ENCODE measurements around the gene ZDHHC11. TPM values are rescaled to one million over a fixed set of nuclear protein-coding genes. Genes with fewer than 3 reads are reported as not detected.
"Not testable (repeated sequence)": the region's sequence is repeated elsewhere in the genome, so short reads cannot be mapped to it uniquely, and the experiment has no call there.

ZDHHC11 gene
- total and polyA plus RNA-seq, 3 donors from 2014 or later: 22.9 to 39.7 (median 37.2) TPM

GRCh38 chr5:766666-767431 is 83.9 kb downstream of the ZDHHC11 start:
- TF ChIP-seq CTCF (IDR thresholded peaks at IDR 0.05) (no peak), POLR2A (IDR thresholded peaks at IDR 0.05) (no peak)
- H3K4me3 ChIP-seq: no peak overlapping the region
- intact Hi-C loops (cut with DNase I; ENCODE audit: low total_unique reads): no loop called here
- H3K9me3 ChIP-seq: no peaks in the 10 kb centered on the region
- WGBS, 2 donors: 86 to 88% methylated on average over 28 to 32 of the region's 32 CpGs
- H3K27me3 ChIP-seq: no peaks in the 10 kb centered on the region
- no peak overlapping the region for H3K27ac ChIP-seq
- no peaks in the 10 kb centered on the region for H3K4me1 ChIP-seq
- no peak for DNase-seq
- H3K36me3 ChIP-seq (ENCODE audit: low read depth, missing control alignments): no peaks in the 10 kb centered on the region

DNA sequence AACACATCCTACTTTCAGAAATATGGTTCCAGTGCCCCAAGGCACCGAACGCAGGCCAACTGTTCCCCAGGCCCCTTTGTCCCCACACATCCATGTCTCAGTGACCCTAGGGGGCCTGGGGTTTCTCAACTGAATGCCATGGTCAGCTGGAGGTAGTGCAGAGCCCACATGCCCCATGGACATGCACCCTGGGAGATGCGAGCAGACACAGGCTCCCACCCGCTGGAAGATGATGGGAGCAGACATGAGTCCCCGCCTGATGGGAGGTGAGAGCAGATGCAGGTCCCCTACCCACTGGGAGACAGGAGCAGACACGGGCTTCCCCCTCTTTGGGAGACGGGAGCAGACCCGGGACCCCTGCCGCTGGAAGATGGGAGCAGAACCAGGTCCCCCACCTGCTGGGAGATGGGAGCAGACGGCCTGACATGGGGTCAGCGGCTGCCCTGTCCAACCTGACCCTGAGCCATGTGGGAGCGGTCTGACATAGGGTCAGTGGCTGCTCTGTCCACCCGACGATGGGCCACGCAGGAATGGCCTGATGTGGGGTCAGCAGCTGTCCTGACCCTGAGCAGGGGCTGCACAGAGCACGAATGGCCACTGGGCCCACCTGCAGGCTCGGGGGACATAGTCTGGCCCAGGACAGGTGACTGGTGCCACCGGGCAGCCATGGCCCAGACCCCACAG is 84.7 kb downstream of the ZDHHC11 start:
- TF ChIP-seq CTCF (IDR thresholded peaks at IDR 0.05) (no peak), POLR2A (IDR thresholded peaks at IDR 0.05) (no peak)
- no peak for DNase-seq
- H3K27ac ChIP-seq: no peak overlapping the region
- no peaks in the 10 kb centered on the region for H3K9me3 ChIP-seq
- no peaks in the 10 kb centered on the region for H3K4me1 ChIP-seq
- no peak overlapping the region for H3K4me3 ChIP-seq
- H3K36me3 ChIP-seq (ENCODE audit: low read depth, missing control alignments): no peaks in the 10 kb centered on the region
- 88 to 100% methylated on average over 6 to 18 of the region's 18 CpGs for WGBS, 2 donors
- intact Hi-C loops (cut with DNase I; ENCODE audit: low total_unique reads): no loop called here
- H3K27me3 ChIP-seq: no peaks in the 10 kb centered on the region

DNA sequence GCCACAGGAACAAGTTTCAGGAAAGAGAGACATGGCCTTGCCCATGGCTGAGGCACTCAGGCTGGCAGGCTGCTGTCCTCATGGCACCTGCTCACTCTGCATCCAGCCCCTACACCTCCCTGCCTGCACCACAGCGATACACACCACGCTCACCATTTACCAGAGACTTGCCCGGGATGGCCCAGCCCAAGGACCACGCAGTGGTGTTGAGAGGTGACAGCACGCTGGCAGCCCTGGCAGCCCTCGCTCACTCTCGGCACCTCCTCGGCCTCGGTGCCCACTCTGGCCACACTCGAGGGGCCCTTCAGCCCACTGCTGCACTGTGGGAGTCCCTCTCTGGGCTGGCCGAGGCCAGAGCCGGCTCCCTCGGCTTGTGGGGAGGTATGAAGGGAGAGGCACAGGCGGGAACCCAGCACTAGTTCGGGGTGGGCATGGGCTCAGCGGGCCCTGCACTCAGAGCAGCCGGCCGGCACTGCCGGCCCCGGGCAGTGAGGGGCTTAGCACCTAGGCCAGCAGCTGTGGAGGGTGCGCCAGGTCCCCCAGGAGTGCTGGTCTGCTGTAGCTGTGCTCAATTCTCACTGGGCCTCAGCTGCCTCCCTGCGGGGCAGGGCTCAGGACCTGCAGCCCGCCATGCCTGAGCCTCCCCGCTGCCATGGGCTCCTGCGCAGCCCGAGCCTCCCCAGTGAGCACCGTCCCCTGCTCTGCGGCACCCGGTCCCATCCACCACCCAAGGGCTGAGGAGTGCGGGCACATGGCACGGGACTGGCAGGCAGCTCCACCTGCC is 86.6 kb downstream of the ZDHHC11 start:
- intact Hi-C loops (cut with DNase I; ENCODE audit: low total_unique reads): no loop called here
- TF ChIP-seq POLR2A (IDR thresholded peaks at IDR 0.05): no peak
- no peak for TF ChIP-seq CTCF (IDR thresholded peaks at IDR 0.05)
- Histone ChIP-seq H3K4me3 (no peak overlapping the region), H3K36me3 (ENCODE audit: low read depth, missing control alignments) (no peaks in the 10 kb centered on the region), H3K4me1 (no peaks in the 10 kb centered on the region), H3K9me3 (no peaks in the 10 kb centered on the region), H3K27ac (no peak overlapping the region), H3K27me3 (no peaks in the 10 kb centered on the region)
- WGBS, 2 donors: 94 to 95% methylated on average over 16 to 31 of the region's 31 CpGs
- no peak for DNase-seq

DNA sequence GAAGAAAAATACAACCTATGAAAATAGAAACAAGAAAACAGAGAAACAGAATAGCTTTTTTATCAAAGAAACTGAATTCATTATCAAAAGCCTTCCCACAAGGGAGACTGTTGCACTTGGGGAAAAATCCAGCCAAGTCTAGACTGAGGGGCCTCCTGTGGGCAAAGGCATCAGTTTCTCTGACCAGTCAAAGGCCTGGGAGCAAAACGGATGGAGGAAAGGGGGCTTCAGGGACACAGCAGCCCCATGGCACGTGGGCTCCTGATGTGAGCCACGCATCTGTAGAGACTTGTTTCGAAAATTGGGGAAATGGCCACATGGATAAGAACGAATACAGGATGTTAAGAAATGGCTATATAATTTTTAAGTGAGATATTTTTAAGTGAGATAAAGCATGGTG is 87.4 kb downstream of the ZDHHC11 start:
- DNase-seq: no peak
- Histone ChIP-seq H3K36me3 (ENCODE audit: low read depth, missing control alignments) (no peaks in the 10 kb centered on the region), H3K27ac (no peak overlapping the region), H3K9me3 (no peaks in the 10 kb centered on the region), H3K4me1 (no peaks in the 10 kb centered on the region), H3K4me3 (no peak overlapping the region), H3K27me3 (no peaks in the 10 kb centered on the region)
- WGBS, 2 donors: 69 to 71% methylated on average over 5 of the region's 5 CpGs
- no peak for TF ChIP-seq POLR2A (IDR thresholded peaks at IDR 0.05)
- no peak for TF ChIP-seq CTCF (IDR thresholded peaks at IDR 0.05)
- intact Hi-C loops (cut with DNase I; ENCODE audit: low total_unique reads): no loop called here

DNA sequence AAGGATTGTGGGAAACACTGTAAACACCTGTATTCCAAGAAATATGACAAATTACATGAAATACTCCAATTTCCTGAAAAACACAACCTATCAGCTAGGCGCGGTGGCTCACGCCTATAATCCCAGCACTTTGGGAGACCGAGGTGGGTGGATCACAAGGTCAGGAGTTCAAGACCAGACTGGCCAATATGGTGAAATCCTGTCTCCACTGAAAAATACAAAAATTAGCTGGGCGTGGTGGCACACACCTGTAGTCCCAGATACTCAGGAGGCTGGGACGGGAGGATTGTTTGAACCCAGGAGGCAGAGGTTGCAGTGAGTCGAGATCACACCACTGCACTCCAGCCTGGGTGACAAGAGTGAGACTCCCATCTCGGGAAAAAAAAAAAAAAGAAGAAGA is 87.8 kb downstream of the ZDHHC11 start:
- intact Hi-C loops (cut with DNase I; ENCODE audit: low total_unique reads); H3K9me3 ChIP-seq; H3K4me1 ChIP-seq; DNase-seq; H3K36me3 ChIP-seq (ENCODE audit: low read depth, missing control alignments); H3K27ac ChIP-seq; H3K27me3 ChIP-seq; H3K4me3 ChIP-seq: not testable (repeated sequence)
- 87 to 90% methylated on average over 8 of the region's 8 CpGs for WGBS, 2 donors
